ENCODE data around the gene RHBDD3.

- TF ChIP-seq CTCF (IDR thresholded peaks at IDR 0.05) (no peak), POLR2AphosphoS5 (IDR thresholded peaks at IDR 0.05) (no peak), EP300 (IDR thresholded peaks at IDR 0.05) (no peak), POLR2A (IDR thresholded peaks at IDR 0.05) (no peak)
These were observed 32.7 kb upstream of the RHBDD3 start for GRCh38 chr22:29300467-29300806.
